ENCODE results near the gene EFCAB11.

The EFCAB11 gene

GRCh38 chr14:89794096-89794495, 160.4 kb downstream of the EFCAB11 start:
- intact Hi-C loops (cut with micrococcal nuclease) = no loop called here
- no peak overlapping the region for H3K4me3 Mint-ChIP-seq
- H3K4me1 Mint-ChIP-seq (ENCODE audit: low read depth) = no peaks in the 10 kb centered on the region
- H3K9me3 Mint-ChIP-seq = no peaks in the 10 kb centered on the region
- H3K27ac Mint-ChIP-seq = no peak overlapping the region
- H3K36me3 Mint-ChIP-seq (ENCODE audit: low read depth) = no peaks in the 10 kb centered on the region
- no peaks in the 10 kb centered on the region for H3K27me3 Mint-ChIP-seq

DNA sequence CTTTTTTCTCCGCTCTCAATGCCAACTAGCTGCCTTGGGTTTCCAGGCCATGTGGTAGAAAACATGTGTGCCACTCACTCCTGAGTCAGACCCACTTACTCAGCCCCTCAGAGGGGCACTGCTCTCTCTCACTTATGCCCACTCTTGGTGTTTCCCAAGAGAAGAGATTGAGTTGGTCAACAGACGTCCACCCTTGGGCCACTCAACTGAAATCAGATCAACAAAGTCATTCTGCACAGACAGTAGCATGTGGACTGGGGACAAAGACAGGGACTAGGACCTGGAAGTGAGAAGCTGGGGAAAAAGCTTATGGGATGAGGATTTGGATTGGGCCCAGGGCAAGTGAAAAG, 161.2 kb downstream of the EFCAB11 start:
- Mint-ChIP-seq H3K27ac (no peak overlapping the region), H3K36me3 (ENCODE audit: low read depth) (no peaks in the 10 kb centered on the region), H3K4me1 (ENCODE audit: low read depth) (no peaks in the 10 kb centered on the region), H3K9me3 (no peaks in the 10 kb centered on the region), H3K4me3 (no peak overlapping the region), H3K27me3 (no peaks in the 10 kb centered on the region)
- intact Hi-C loops (cut with micrococcal nuclease) = no loop called here

DNA sequence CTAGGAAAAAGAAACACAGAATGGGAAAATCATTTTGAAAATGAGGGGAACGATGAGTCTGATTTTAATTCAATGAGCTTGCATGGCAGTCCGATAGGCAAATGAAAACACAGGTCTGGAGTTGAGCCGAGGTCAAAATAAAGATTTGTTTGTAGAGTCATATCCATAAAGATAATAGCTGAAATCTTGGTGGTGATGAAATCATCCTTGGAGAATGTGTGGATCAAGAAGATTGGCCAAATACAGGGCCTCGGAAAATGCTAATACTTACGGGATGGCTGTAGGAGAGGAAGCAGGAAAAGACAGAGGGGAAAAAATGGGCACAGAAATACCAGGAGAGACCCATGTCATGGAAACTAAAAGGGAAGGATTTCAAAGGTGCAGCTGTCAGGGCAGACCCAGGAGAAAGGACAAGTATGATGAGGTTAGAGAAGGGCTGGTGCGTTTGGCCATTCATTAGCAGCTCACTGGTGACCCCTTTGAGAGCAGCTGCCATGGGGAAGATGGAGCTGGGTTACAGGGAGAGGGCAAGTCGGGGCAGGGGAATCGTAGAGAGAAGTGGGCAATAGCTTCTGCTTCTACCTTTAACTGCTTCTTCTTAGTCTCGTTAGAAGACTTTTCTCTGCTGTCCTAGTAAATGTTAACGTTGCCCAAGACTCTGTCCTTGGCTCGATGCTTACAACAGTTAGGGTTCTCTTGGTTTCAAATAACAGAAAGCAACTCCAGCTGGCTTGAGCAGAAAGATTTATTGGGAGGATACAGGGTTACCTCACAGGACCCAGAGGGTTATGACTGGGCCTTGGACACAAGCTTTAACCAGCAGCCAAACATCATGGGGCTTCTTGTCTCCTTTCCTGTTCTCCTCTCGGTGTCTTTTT, 161.8 kb downstream of the EFCAB11 start:
- intact Hi-C loops (cut with micrococcal nuclease) = no loop called here
- Mint-ChIP-seq H3K9me3 (no peaks in the 10 kb centered on the region), H3K27ac (no peak overlapping the region), H3K27me3 (no peaks in the 10 kb centered on the region), H3K36me3 (ENCODE audit: low read depth) (no peaks in the 10 kb centered on the region), H3K4me1 (ENCODE audit: low read depth) (no peaks in the 10 kb centered on the region), H3K4me3 (no peak overlapping the region)

DNA sequence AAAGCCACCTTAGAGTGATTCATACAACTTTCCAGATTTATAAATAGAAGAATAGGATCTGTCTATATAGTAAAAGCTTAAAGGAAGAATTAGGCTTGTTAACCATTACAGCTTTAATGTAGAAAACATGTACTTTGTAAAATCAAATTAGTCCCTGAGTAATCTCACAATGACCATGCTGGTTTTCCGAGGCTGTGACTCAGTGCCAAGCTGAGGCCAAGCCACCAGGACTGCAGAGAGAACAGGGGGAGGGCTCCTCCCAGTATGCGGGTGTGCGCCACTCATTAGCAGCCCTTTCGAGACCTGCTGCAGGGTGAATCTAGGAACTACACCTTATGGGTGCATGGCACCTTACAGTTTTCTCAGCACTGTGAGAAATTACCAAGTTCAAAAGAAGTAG, 167.0 kb downstream of the EFCAB11 start:
- no peaks in the 10 kb centered on the region for H3K9me3 Mint-ChIP-seq
- intact Hi-C loops (cut with micrococcal nuclease) = no loop called here
- no peaks in the 10 kb centered on the region for H3K36me3 Mint-ChIP-seq (ENCODE audit: low read depth)
- no peak overlapping the region for H3K4me3 Mint-ChIP-seq
- H3K27me3 Mint-ChIP-seq = no peaks in the 10 kb centered on the region
- no peak overlapping the region for H3K27ac Mint-ChIP-seq
- peaks cover 9% of the 10 kb centered on the region for H3K4me1 Mint-ChIP-seq (ENCODE audit: low read depth)

- peaks cover 21% of the 10 kb centered on the region for H3K4me1 Mint-ChIP-seq (ENCODE audit: low read depth)
- intact Hi-C loops (cut with micrococcal nuclease) = no loop called here
- H3K4me3 Mint-ChIP-seq = no peak overlapping the region
- H3K27me3 Mint-ChIP-seq = no peaks in the 10 kb centered on the region
- no peak overlapping the region for H3K27ac Mint-ChIP-seq
- H3K9me3 Mint-ChIP-seq = no peaks in the 10 kb centered on the region
- H3K36me3 Mint-ChIP-seq (ENCODE audit: low read depth) = no peaks in the 10 kb centered on the region
Measured at GRCh38 chr14:89781046-89781445, 173.5 kb downstream of the EFCAB11 start.

GRCh38 chr14:89779707-89780106, 174.8 kb downstream of the EFCAB11 start:
- H3K27ac Mint-ChIP-seq = no peak overlapping the region
- no peaks in the 10 kb centered on the region for H3K36me3 Mint-ChIP-seq (ENCODE audit: low read depth)
- no peaks in the 10 kb centered on the region for H3K27me3 Mint-ChIP-seq
- H3K4me1 Mint-ChIP-seq (ENCODE audit: low read depth) = peaks cover 30% of the 10 kb centered on the region
- intact Hi-C loops (cut with micrococcal nuclease) = loop anchor here (10.0 kb wide), 1 partner anchor 365 kb away; the partner anchor contains the start of gene FOXN3
- no peaks in the 10 kb centered on the region for H3K9me3 Mint-ChIP-seq
- no peak overlapping the region for H3K4me3 Mint-ChIP-seq

DNA sequence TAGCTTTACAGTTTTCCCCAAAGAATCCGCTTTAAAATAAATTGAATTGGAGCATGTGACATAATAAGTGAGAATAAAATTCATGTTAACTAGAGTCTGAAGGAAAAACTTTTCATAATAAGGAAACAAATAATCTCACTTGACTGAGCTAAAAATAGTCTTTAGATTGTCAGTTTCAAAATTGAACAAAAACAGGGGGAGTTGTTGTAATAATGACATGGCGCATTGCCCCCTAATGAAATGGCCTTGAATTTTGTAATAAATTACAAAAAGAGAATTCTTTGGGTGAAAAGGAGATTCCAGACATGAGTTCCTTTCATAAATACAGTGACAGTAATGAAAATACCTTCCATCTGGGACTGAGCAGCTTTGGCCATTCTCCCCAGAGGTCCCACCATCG, 178.6 kb downstream of the EFCAB11 start:
- H3K4me3 Mint-ChIP-seq = no peak overlapping the region
- H3K9me3 Mint-ChIP-seq = no peaks in the 10 kb centered on the region
- peaks cover 48% of the 10 kb centered on the region for H3K4me1 Mint-ChIP-seq (ENCODE audit: low read depth)
- peaks cover 9% of the 10 kb centered on the region for H3K27me3 Mint-ChIP-seq
- intact Hi-C loops (cut with micrococcal nuclease) = loop anchor here (10.0 kb wide), 1 partner anchor 361 kb away; the partner anchor contains the start of gene FOXN3
- no peak overlapping the region for H3K27ac Mint-ChIP-seq
- H3K36me3 Mint-ChIP-seq (ENCODE audit: low read depth) = no peaks in the 10 kb centered on the region

DNA sequence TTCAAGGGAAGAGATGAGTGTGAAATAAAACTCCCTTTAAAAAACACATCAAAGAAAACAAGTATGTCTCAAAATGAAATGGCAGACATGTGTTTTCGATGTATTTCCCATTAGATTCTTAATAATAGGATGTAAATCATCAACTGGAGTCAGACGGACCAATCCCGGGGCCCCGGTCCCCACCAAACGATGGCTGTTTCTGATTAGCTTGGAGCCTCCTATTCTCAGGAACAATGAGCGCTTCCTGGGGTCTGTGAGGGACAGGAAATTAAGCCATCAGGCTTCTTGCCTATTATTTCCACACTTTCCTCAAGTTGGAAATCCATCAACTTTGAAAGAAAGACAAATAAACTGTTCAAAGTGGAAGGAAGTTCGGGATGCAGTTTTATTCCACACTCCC, 179.4 kb downstream of the EFCAB11 start:
- Mint-ChIP-seq H3K9me3 (no peaks in the 10 kb centered on the region), H3K4me1 (ENCODE audit: low read depth) (peaks cover 48% of the 10 kb centered on the region), H3K36me3 (ENCODE audit: low read depth) (no peaks in the 10 kb centered on the region), H3K4me3 (no peak overlapping the region), H3K27me3 (peaks cover 9% of the 10 kb centered on the region), H3K27ac (no peak overlapping the region)
- intact Hi-C loops (cut with micrococcal nuclease) = loop anchor here (10.0 kb wide), 1 partner anchor 360 kb away; the partner anchor contains the start of gene FOXN3

DNA sequence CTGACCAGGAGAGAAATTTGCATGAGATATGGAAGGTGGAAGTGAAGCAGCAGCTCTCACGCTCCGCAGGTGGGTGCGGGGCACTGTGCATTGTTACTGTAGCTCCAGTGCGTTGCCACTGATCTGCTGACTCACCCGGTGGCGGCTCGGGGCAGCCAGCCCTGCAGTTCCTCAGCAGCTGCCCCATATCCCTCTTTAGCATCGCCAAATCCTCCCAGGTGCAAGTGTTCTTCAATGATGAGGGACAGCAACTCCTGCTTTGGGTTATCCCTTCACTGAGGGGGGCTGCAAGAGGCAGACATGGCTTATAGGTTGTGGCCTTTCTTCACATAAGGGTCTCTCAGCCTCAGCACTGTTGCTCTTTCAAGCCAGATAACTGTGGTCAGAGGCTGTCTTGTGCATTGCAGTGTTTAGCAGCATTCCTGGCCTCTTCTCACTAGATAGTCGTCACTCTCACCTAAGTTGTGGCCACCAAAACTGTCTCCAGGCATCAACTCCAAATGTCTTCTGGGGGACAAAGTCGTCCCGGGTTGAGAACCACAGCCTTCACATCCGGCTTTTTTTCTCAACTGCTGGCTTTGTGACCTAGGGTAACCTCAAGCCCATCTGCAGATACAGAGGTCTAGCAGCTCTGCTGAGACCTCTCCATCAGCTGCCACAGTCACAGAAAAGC, 180.8 kb downstream of the EFCAB11 start:
- Mint-ChIP-seq H3K27ac (no peak overlapping the region), H3K27me3 (peaks cover 9% of the 10 kb centered on the region), H3K4me1 (ENCODE audit: low read depth) (peaks cover 47% of the 10 kb centered on the region), H3K9me3 (no peaks in the 10 kb centered on the region), H3K4me3 (no peak overlapping the region), H3K36me3 (ENCODE audit: low read depth) (no peaks in the 10 kb centered on the region)
- intact Hi-C loops (cut with micrococcal nuclease) = loop anchor here (10.0 kb wide), 1 partner anchor 359 kb away; the partner anchor contains the start of gene FOXN3

DNA sequence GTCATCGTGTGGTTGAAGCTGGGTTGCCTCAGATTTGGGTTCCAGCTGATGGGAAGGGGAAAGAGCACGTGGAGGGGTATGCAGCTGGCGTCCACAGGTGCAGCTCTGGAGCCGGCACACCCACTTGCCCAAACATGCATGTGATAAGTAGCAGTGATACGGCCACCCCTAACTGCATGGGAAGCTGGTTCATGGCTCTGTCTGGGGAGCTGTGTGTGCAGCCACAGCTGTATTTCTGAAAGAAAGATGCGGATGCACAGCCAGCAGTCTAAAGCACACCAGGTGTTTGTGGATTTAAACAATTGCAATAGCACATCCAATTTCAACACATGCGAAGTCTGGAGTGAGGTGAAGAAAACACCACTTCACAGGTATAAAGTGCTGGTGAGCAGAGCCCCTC, 181.4 kb downstream of the EFCAB11 start:
- intact Hi-C loops (cut with micrococcal nuclease) = loop anchor here (10.0 kb wide), 1 partner anchor 358 kb away; the partner anchor contains the start of gene FOXN3
- Mint-ChIP-seq H3K9me3 (no peaks in the 10 kb centered on the region), H3K4me1 (ENCODE audit: low read depth) (peaks cover 41% of the 10 kb centered on the region), H3K36me3 (ENCODE audit: low read depth) (no peaks in the 10 kb centered on the region), H3K4me3 (no peak overlapping the region), H3K27me3 (peaks cover 9% of the 10 kb centered on the region), H3K27ac (no peak overlapping the region)

- Mint-ChIP-seq H3K27me3 (peaks cover 9% of the 10 kb centered on the region), H3K4me3 (no peak overlapping the region), H3K27ac (no peak overlapping the region), H3K36me3 (ENCODE audit: low read depth) (no peaks in the 10 kb centered on the region), H3K9me3 (no peaks in the 10 kb centered on the region), H3K4me1 (ENCODE audit: low read depth) (peaks cover 53% of the 10 kb centered on the region)
- intact Hi-C loops (cut with micrococcal nuclease) = loop anchor here (10.0 kb wide), 1 partner anchor 356 kb away; the partner anchor contains the start of gene FOXN3
Measured at GRCh38 chr14:89771251-89771650, 183.3 kb downstream of the EFCAB11 start.

- intact Hi-C loops (cut with micrococcal nuclease) = loop anchor here (5.0 kb wide), 3 partner anchors 591 to 741 kb away; no protein-coding TSS in a partner anchor
- H3K9me3 Mint-ChIP-seq = no peaks in the 10 kb centered on the region
- H3K27me3 Mint-ChIP-seq = peaks cover 6% of the 10 kb centered on the region
- no peaks in the 10 kb centered on the region for H3K36me3 Mint-ChIP-seq (ENCODE audit: low read depth)
- no peak overlapping the region for H3K4me3 Mint-ChIP-seq
- H3K4me1 Mint-ChIP-seq (ENCODE audit: low read depth) = peaks cover 32% of the 10 kb centered on the region
- H3K27ac Mint-ChIP-seq = peak overlapping the region; percentile 47
Measured at GRCh38 chr14:89767861-89768268, 186.7 kb downstream of the EFCAB11 start.

- Mint-ChIP-seq H3K4me3 (no peak overlapping the region), H3K36me3 (ENCODE audit: low read depth) (no peaks in the 10 kb centered on the region), H3K4me1 (ENCODE audit: low read depth) (peaks cover 30% of the 10 kb centered on the region), H3K9me3 (no peaks in the 10 kb centered on the region), H3K27me3 (peaks cover 3% of the 10 kb centered on the region), H3K27ac (peak overlapping the region; percentile 47)
- intact Hi-C loops (cut with micrococcal nuclease) = loop anchor here (5.0 kb wide), 3 partner anchors 590 to 740 kb away; no protein-coding TSS in a partner anchor
Measured at GRCh38 chr14:89767131-89767530, 187.4 kb downstream of the EFCAB11 start.

DNA sequence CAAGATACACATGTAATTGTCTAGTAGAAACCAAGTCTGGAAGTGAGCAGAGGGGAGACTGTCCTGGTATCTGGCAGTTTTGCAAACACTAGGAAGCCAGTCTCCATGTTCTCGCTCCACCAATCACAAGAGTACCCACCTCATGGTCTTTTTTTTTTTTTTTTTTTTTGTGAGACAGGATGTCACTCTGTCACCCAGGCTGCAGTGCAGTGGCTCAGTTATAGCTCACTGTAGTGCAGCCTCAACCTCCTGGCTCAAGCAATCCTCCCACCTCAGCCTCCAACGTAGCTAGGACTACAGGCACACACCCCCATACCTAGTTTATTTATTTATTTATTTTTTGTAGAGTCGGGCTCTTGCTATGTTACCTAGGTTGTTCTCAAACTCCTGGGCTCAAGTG, 189.2 kb downstream of the EFCAB11 start:
- H3K36me3 Mint-ChIP-seq (ENCODE audit: low read depth) = no peaks in the 10 kb centered on the region
- no peak overlapping the region for H3K4me3 Mint-ChIP-seq
- no peaks in the 10 kb centered on the region for H3K27me3 Mint-ChIP-seq
- peaks cover 26% of the 10 kb centered on the region for H3K4me1 Mint-ChIP-seq (ENCODE audit: low read depth)
- no peaks in the 10 kb centered on the region for H3K9me3 Mint-ChIP-seq
- H3K27ac Mint-ChIP-seq = no peak overlapping the region
- intact Hi-C loops (cut with micrococcal nuclease) = loop anchor here (5.0 kb wide), 3 partner anchors 588 to 738 kb away; no protein-coding TSS in a partner anchor
